ENCODE data around the gene ANKRD34B. TPM values are rescaled to one million over a fixed set of nuclear protein-coding genes. Genes with fewer than 3 reads are reported as not detected.
A peak's percentile ranks its signal among the peaks of the same experiment; 100 is the strongest.

Gene ANKRD34B
- total and polyA plus RNA-seq, 2 of the 13 experiments (the other 11 are each of a cell fraction or from before 2014, with no cell fraction given): 0.01 to 0.04 TPM

GRCh38 chr5:80615266-80615914, 45.3 kb upstream of the ANKRD34B start (continued):
- TF ChIP-seq, protein P1, sequence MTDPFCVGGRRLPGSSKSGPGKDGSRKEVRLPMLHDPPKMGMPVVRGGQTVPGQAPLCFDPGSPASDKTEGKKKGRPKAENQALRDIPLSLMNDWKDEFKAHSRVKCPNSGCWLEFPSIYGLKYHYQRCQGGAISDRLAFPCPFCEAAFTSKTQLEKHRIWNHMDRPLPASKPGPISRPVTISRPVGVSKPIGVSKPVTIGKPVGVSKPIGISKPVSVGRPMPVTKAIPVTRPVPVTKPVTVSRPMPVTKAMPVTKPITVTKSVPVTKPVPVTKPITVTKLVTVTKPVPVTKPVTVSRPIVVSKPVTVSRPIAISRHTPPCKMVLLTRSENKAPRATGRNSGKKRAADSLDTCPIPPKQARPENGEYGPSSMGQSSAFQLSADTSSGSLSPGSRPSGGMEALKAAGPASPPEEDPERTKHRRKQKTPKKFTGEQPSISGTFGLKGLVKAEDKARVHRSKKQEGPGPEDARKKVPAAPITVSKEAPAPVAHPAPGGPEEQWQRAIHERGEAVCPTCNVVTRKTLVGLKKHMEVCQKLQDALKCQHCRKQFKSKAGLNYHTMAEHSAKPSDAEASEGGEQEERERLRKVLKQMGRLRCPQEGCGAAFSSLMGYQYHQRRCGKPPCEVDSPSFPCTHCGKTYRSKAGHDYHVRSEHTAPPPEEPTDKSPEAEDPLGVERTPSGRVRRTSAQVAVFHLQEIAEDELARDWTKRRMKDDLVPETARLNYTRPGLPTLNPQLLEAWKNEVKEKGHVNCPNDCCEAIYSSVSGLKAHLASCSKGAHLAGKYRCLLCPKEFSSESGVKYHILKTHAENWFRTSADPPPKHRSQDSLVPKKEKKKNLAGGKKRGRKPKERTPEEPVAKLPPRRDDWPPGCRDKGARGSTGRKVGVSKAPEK (CRISPR knock-in tag; IDR thresholded peaks at IDR 0.05; ENCODE audit: borderline replicate concordance): no peak
- no peak for TF ChIP-seq TAF15 (IDR thresholded peaks at IDR 0.05; ENCODE audit: low read depth, low read length, poor library complexity, severe bottlenecking)
- no peak for TF ChIP-seq JUNB (CRISPR knock-in tag; IDR thresholded peaks at IDR 0.05; ENCODE audit: borderline replicate concordance)

DNA sequence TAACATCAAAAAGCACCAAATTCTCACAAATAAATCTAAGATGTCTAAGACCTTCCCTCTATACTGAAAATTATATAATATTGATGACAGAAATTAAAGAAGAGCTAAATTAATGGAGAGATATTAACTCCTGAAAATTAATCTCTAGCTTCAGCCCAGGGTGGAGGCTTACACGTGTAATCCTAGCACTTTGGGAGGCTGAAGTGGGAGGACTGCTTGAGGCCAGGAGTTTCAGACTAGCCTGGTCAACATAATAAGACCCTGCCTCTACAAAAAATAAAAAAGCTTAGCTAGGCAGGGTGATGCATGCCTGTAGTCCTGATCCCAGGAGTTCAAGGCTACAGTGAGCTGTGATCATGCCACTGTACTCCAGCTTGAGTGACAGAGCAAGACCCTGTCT, 39.6 kb upstream of the ANKRD34B start:
- FAIRE-seq (no peak), ATAC-seq (no peak), DNase-seq (ENCODE audit: low spot score) (no peak)
- no peak overlapping the region for H3K27ac ChIP-seq (ENCODE audit: extremely low read length, insufficient read depth, low read length)
- POLR2A ChIA-PET: no interaction called here
- no peak overlapping the region for H2AFZ ChIP-seq (ENCODE audit: low read length)
- H3K9me3 ChIP-seq (ENCODE audit: low read length): no peaks in the 10 kb centered on the region
- in situ Hi-C loops (cut with HindIII; ENCODE audit: extremely low pct_ligation_motif_present, low pct_unique_long_range_greater_than_20kb) (no loop called here), intact Hi-C loops (cut with micrococcal nuclease; ENCODE audit: unreplicated experiment) (no loop called here)
- no peaks in the 10 kb centered on the region for H3K79me2 ChIP-seq (ENCODE audit: insufficient read depth, low read length)
- WGBS (ENCODE audit: low lambda C conversion rate): 76% methylated on average over 1 of the region's 1 CpG
- no peak overlapping the region for H3K4me2 ChIP-seq (ENCODE audit: low read depth, low read length)
- H3K4me1 ChIP-seq (ENCODE audit: insufficient read depth, low read length): peaks cover 32% of the 10 kb centered on the region
- CTCF ChIA-PET (ENCODE audit: low intra/inter-chr PET ratio, low total read pairs): no interaction called here
- no peak overlapping the region for H3K4me3 ChIP-seq (replicated peaks in 1 of 3; ENCODE audit: insufficient read depth in 1 of 3, low read depth in 2 of 3, low read length in 3 of 3)
- TF ChIP-seq ZNF263 (CRISPR knock-in tag; IDR thresholded peaks at IDR 0.05) (peak; percentile 59; the same call in 1 of the 2 replicates), SMAD9 (CRISPR knock-in tag; IDR thresholded peaks at IDR 0.05) (no peak)
- TF ChIP-seq, protein P2, sequence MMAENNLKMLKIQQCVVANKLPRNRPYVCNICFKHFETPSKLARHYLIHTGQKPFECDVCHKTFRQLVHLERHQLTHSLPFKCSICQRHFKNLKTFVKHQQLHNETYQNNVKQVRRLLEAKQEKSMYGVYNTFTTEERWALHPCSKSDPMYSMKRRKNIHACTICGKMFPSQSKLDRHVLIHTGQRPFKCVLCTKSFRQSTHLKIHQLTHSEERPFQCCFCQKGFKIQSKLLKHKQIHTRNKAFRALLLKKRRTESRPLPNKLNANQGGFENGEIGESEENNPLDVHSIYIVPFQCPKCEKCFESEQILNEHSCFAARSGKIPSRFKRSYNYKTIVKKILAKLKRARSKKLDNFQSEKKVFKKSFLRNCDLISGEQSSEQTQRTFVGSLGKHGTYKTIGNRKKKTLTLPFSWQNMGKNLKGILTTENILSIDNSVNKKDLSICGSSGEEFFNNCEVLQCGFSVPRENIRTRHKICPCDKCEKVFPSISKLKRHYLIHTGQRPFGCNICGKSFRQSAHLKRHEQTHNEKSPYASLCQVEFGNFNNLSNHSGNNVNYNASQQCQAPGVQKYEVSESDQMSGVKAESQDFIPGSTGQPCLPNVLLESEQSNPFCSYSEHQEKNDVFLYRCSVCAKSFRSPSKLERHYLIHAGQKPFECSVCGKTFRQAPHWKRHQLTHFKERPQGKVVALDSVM (CRISPR knock-in tag; IDR thresholded peaks at IDR 0.05): peak; percentile 71; the same call in 1 of the 2 replicates
- no TSS peak for BruUV-seq (replicated peaks)
- no peaks in the 10 kb centered on the region for H3K27me3 ChIP-seq (ENCODE audit: control insufficient read depth in 1 of 2, insufficient read depth in 2 of 2, low read length in 2 of 2)
- no peaks in the 10 kb centered on the region for H4K20me1 ChIP-seq (ENCODE audit: insufficient read depth, low read length)
- no peak overlapping the region for H3K9ac ChIP-seq (ENCODE audit: insufficient read depth, low read depth, low read length)
- H3K36me3 ChIP-seq (replicated peaks in 1 of 2; ENCODE audit: control insufficient read depth in 1 of 2, insufficient read depth in 2 of 2, low read length in 2 of 2): no peaks in the 10 kb centered on the region
